ENCODE data around the gene THTPA. TPM values are rescaled to one million over a fixed set of nuclear protein-coding genes. Genes with fewer than 3 reads are reported as not detected.
A peak's percentile ranks its signal among the peaks of the same experiment; 100 is the strongest.

The THTPA gene
- total and polyA plus RNA-seq, 2 donors (not counting 1 experiment from before 2014, with no cell fraction given): 17.0 to 21.4 TPM

- peaks cover 49% of the 10 kb centered on the region for H3K4me1 Mint-ChIP-seq
- H3K9me3 ChIP-seq (ENCODE audit: control extremely low read depth in 1 of 3, control insufficient read depth in 2 of 3, insufficient read depth in 1 of 3, low read length in 2 of 3): no peaks in the 10 kb centered on the region
- 100% methylated on average over 2 of the region's 3 CpGs for WGBS (ENCODE audit: insufficient coverage)
- no peak overlapping the region for H3K4me3 Mint-ChIP-seq
- H3K79me2 ChIP-seq (ENCODE audit: control insufficient read depth, insufficient read depth, low read length): peaks cover 14% of the 10 kb centered on the region
- DNase-seq (peak; percentile 7), ATAC-seq (ENCODE audit: low read depth) (no peak)
- no peak overlapping the region for H2AFZ ChIP-seq (ENCODE audit: insufficient read depth, low read depth, low read length, poor library complexity, severe bottlenecking)
- intact Hi-C loops (cut with micrococcal nuclease): loop anchor here (1.0 to 10.0 kb wide), 7 partner anchors 21 to 655 kb away; partner anchors contain the start of genes ACIN1, C14orf119, CHMP4A and DCAF11
- H3K9me3 Mint-ChIP-seq (ENCODE audit: insufficient read depth): no peaks in the 10 kb centered on the region
- POLR2A ChIA-PET: interaction anchor here (1.1 to 1.2 kb wide), 2 partner anchors 78 to 711 kb away, joined by 3 to 12 read pairs; no protein-coding TSS in a partner anchor
- peaks cover 17% of the 10 kb centered on the region for H4K20me1 ChIP-seq (ENCODE audit: control insufficient read depth, insufficient read depth, low read length, poor library complexity, severe bottlenecking)
- no peak for TF ChIP-seq EZH2 (IDR thresholded peaks at IDR 0.05; ENCODE audit: borderline replicate concordance, insufficient read depth, low read depth, low read length, poor library complexity, severe bottlenecking)
- TF ChIP-seq CTCF (IDR thresholded peaks at IDR 0.05): no peak
- H3K4me3 ChIP-seq (ENCODE audit: control extremely low read depth in 1 of 5, extremely low read depth in 1 of 5, insufficient read depth in 1 of 5, low read depth in 2 of 5, low read length in 4 of 5): no peak overlapping the region
- H3K4me1 ChIP-seq (ENCODE audit: control insufficient read depth in 2 of 2, insufficient read depth in 2 of 2, low read length in 2 of 2): peaks cover 15 to 29% of the 10 kb centered on the region in 2 donors
- peak overlapping the region in 1 of 2 donors; percentile 13 for H3K27ac ChIP-seq (ENCODE audit: low read length in 2 of 2)
- no peaks in the 10 kb centered on the region for H3K27me3 ChIP-seq (replicated peaks in 1 of 4; ENCODE audit: control extremely low read depth in 1 of 4, control insufficient read depth in 3 of 4, insufficient read depth in 4 of 4, low read length in 3 of 4)
- no peak overlapping the region for H3K9ac ChIP-seq (ENCODE audit: low read length)
- no peaks in the 10 kb centered on the region for H3K27me3 Mint-ChIP-seq
- no peak overlapping the region for H3K4me2 ChIP-seq (replicated peaks; ENCODE audit: low read depth, low read length, poor library complexity, severe bottlenecking)
- H3K27ac Mint-ChIP-seq: no peak overlapping the region
- peaks cover 0 to 69% of the 10 kb centered on the region in 2 experiments for H3K36me3 ChIP-seq (replicated peaks in 1 of 2; ENCODE audit: control extremely low read depth in 1 of 2, control insufficient read depth in 1 of 2, extremely low read depth in 1 of 2, insufficient read depth in 2 of 2, low read length in 1 of 2)
- CTCF ChIA-PET: interaction anchor here (0.6 to 12.4 kb wide), 19 partner anchors 8 to 587 kb away, joined by 3 to 335 read pairs (median 5); partner anchors contain the start of genes AP1G2, NGDN, PABPN1 and RNF31
Measured at GRCh38 chr14:23559926-23560520, 4.0 kb downstream of the THTPA start.

- peaks cover 28% of the 10 kb centered on the region for H4K20me1 ChIP-seq (ENCODE audit: control insufficient read depth, insufficient read depth, low read length, poor library complexity, severe bottlenecking)
- no peaks in the 10 kb centered on the region for H3K9me3 ChIP-seq (ENCODE audit: control extremely low read depth in 1 of 3, control insufficient read depth in 2 of 3, insufficient read depth in 1 of 3, low read length in 2 of 3)
- TF ChIP-seq EZH2 (IDR thresholded peaks at IDR 0.05; ENCODE audit: borderline replicate concordance, insufficient read depth, low read depth, low read length, poor library complexity, severe bottlenecking) (no peak), CTCF (IDR thresholded peaks at IDR 0.05) (no peak)
- Mint-ChIP-seq H3K9me3 (ENCODE audit: insufficient read depth) (no peaks in the 10 kb centered on the region), H3K4me3 (no peak overlapping the region), H3K4me1 (peaks cover 44% of the 10 kb centered on the region), H3K27me3 (no peaks in the 10 kb centered on the region), H3K27ac (no peak overlapping the region)
- H3K4me2 ChIP-seq (replicated peaks; ENCODE audit: low read depth, low read length, poor library complexity, severe bottlenecking): no peak overlapping the region
- ChIA-PET CTCF (interaction anchor here (0.7 to 12.4 kb wide), 8 partner anchors 8 to 1120 kb away, joined by 3 to 335 read pairs (median 18); partner anchors contain the start of genes AP1G2, NGDN and ZFHX2), POLR2A (interaction anchor here (0.7 to 1.2 kb wide), 4 partner anchors 9 to 898 kb away, joined by 3 to 12 read pairs (median 5); no protein-coding TSS in a partner anchor)
- H3K79me2 ChIP-seq (ENCODE audit: control insufficient read depth, insufficient read depth, low read length): peaks cover 25% of the 10 kb centered on the region
- H3K27me3 ChIP-seq (replicated peaks in 1 of 4; ENCODE audit: control extremely low read depth in 1 of 4, control insufficient read depth in 3 of 4, insufficient read depth in 4 of 4, low read length in 3 of 4): no peaks in the 10 kb centered on the region
- H3K4me3 ChIP-seq (ENCODE audit: control extremely low read depth in 1 of 5, extremely low read depth in 1 of 5, insufficient read depth in 1 of 5, low read depth in 2 of 5, low read length in 4 of 5): no peak overlapping the region
- peaks cover 16 to 25% of the 10 kb centered on the region in 2 donors for H3K4me1 ChIP-seq (ENCODE audit: control insufficient read depth in 2 of 2, insufficient read depth in 2 of 2, low read length in 2 of 2)
- no peak for DNase-seq
- no peak for ATAC-seq (ENCODE audit: low read depth)
- H2AFZ ChIP-seq (ENCODE audit: insufficient read depth, low read depth, low read length, poor library complexity, severe bottlenecking): no peak overlapping the region
- WGBS (ENCODE audit: insufficient coverage): 100% methylated on average over 2 of the region's 2 CpGs
- no peak overlapping the region for H3K27ac ChIP-seq (ENCODE audit: low read length in 2 of 2)
- H3K9ac ChIP-seq (ENCODE audit: low read length): no peak overlapping the region
- intact Hi-C loops (cut with micrococcal nuclease): loop anchor here (10.0 kb wide), 2 partner anchors 276 to 474 kb away; partner anchors contain the start of gene HOMEZ
- H3K36me3 ChIP-seq (replicated peaks in 1 of 2; ENCODE audit: control extremely low read depth in 1 of 2, control insufficient read depth in 1 of 2, extremely low read depth in 1 of 2, insufficient read depth in 2 of 2, low read length in 1 of 2): peaks cover 0 to 82% of the 10 kb centered on the region in 2 experiments
Measured at GRCh38 chr14:23561259-23561658, 5.2 kb downstream of the THTPA start.
